ENCODE measurements around the gene NPPC. TPM values are rescaled to one million over a fixed set of nuclear protein-coding genes. Genes with fewer than 3 reads are reported as not detected.

Gene NPPC
- total RNA-seq, 3 donors from 2014 or later, result 0.39 to 2.7 TPM; not detected in 1

DNA sequence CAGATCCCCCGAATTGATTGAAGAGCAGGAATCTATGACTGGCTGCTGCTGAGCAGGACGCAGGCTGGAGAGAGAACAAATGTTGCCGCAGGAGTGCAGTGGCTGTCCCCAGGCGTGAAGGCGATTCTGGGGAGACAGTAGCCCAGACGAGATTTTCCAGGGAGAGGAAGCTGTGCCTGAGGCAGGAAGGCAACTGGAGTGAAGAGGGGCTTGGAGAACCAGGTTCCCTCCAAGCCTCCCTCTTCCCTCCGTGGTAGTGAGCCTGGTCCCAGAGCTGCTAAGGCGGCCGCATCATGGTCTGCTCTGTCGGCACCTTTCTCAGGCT is 1.3 kb upstream of the NPPC start:
- no peaks in the 10 kb centered on the region for H3K36me3 ChIP-seq (ENCODE audit: low read depth)
- intact Hi-C loops (cut with DNase I, micrococcal nuclease), result loop anchor here (5.0 to 10.0 kb wide), 4 partner anchors 215 to 507 kb away; no protein-coding TSS in a partner anchor
- no peak for ATAC-seq
- no peak overlapping the region for H3K4me3 ChIP-seq
- TF ChIP-seq, protein P1, sequence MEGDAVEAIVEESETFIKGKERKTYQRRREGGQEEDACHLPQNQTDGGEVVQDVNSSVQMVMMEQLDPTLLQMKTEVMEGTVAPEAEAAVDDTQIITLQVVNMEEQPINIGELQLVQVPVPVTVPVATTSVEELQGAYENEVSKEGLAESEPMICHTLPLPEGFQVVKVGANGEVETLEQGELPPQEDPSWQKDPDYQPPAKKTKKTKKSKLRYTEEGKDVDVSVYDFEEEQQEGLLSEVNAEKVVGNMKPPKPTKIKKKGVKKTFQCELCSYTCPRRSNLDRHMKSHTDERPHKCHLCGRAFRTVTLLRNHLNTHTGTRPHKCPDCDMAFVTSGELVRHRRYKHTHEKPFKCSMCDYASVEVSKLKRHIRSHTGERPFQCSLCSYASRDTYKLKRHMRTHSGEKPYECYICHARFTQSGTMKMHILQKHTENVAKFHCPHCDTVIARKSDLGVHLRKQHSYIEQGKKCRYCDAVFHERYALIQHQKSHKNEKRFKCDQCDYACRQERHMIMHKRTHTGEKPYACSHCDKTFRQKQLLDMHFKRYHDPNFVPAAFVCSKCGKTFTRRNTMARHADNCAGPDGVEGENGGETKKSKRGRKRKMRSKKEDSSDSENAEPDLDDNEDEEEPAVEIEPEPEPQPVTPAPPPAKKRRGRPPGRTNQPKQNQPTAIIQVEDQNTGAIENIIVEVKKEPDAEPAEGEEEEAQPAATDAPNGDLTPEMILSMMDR (IDR thresholded peaks at IDR 0.05), result no peak
- H3K4me1 ChIP-seq (ENCODE audit: low read depth), result peaks cover 14% of the 10 kb centered on the region
- H3K9me3 ChIP-seq, result no peaks in the 10 kb centered on the region
- peak in 1 of 3 donors; percentile 25 for DNase-seq

DNA sequence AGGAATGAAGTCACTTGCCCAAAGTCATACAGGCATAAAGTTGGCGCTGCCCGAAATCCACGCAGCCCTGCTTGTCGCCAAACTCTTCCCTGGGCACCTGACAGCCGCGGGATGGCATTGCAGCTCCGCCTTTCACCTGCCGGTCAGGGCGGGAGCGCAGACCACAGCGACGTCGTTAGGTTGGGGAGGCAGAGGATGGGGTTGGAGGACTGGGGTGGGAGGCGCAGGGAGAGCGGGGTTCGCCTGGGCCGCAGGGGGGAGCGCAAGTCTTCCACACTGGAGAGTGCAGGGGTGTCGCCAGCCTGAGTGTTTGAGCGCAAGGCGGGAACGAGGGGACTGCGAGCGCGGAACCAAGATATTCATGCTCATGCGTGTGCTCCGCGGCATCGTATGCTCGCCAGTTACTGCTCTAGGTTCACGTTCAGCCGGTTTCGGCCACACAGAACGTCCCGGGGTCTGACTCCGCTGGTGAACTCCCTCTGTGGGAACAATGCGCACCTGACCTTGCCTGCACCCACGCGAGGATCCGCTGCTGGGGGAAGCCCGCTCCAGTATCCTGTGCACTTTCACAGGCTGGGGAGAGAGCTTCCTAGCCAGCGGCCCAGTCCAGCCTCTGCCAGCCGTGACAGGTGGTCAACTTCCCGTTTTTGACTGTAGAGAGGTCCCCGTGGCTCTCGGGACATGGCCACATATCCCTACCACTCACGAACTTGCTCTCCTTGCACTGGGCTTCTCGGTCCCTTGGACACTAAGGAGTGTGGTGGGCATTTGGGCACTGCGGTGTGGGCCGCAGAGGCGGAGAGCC is 767 bp upstream of the NPPC start:
- ATAC-seq, result peak; percentile 12
- TF ChIP-seq, protein P1 (IDR thresholded peaks at IDR 0.05), result no peak
- no peaks in the 10 kb centered on the region for H3K9me3 ChIP-seq
- no peak overlapping the region for H3K4me3 ChIP-seq
- DNase-seq, result peak; percentile 14 to 42 (median 41)
- H3K4me1 ChIP-seq (ENCODE audit: low read depth), result peaks cover 14% of the 10 kb centered on the region
- no peaks in the 10 kb centered on the region for H3K36me3 ChIP-seq (ENCODE audit: low read depth)
- intact Hi-C loops (cut with DNase I, micrococcal nuclease), result loop anchor here (5.0 to 10.0 kb wide), 4 partner anchors 215 to 508 kb away; no protein-coding TSS in a partner anchor

DNA sequence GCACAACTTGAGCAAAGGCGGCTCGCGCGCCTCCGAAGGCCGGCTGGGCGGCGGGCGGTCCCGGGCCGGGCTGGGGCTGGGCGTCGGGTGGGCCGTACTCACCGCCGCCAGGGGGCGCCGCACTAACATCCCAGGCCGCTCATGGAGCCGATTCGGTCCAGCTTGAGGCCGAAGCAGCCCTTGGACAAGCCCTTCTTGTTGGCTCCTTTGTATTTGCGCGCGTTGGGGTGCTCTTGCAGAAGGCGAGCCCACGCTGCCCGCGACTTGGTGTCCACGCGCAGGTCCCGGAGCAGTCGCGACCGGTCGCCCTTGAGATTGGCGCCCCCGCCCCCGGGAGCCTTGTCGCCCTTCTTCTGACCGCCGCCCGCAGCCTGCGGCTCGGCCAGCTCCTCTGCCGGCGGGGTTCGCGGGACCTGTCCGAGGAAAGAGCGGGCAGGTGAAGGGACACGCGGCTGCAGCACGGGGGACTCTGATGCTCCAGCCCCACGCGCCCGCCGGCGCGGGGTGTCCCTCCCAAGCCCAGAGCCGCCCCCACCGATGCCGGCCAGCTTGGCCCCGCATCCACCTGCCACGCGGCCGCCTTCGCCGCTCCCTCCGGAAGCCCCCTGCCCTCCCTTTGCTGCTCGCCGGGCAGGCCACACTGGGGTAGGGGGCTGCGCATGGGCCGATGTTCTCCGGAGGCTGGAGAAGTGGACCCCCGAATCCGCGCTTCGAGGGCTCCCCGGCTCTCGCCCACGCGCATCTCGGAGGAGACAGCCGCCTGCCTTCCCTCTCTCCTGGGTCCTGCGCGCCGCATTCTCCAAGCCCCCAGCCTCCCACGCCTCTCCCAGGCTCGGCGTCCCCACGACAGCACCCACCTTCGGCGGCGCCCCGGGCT is 655 bp downstream of the NPPC start:
- Histone ChIP-seq H3K4me3 (no peak overlapping the region), H3K4me1 (ENCODE audit: low read depth) (peaks cover 14% of the 10 kb centered on the region), H3K9me3 (no peaks in the 10 kb centered on the region), H3K36me3 (ENCODE audit: low read depth) (no peaks in the 10 kb centered on the region)
- ATAC-seq, result peak; percentile 93
- TF ChIP-seq, protein P1 (IDR thresholded peaks at IDR 0.05), result peak; percentile 85
- intact Hi-C loops (cut with DNase I, micrococcal nuclease), result loop anchor here (5.0 to 10.0 kb wide), 4 partner anchors 217 to 509 kb away; no protein-coding TSS in a partner anchor
- DNase-seq, result peak; percentile 79 to 89 (median 85)

DNA sequence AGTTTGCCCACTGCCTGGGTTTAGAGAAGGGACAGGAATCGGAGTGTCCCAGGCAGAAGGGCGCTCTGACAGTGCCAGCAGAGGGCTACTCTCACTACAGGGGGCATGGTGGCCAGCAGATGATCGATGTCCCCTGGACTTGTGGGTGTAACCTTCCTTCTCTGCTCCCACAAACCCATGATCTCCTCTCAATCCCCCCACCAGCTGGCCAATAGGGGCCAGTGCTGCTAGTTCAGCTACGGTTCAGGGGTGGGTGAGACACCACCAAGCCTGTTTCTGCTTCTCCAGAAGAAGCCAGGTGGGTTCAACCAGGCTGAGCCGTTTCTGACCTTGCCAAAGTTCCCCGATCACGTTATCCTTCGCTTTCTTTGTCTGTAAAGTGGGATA is 1.3 kb downstream of the NPPC start:
- Histone ChIP-seq H3K36me3 (ENCODE audit: low read depth) (no peaks in the 10 kb centered on the region), H3K4me1 (ENCODE audit: low read depth) (peaks cover 14% of the 10 kb centered on the region), H3K9me3 (no peaks in the 10 kb centered on the region), H3K4me3 (no peak overlapping the region)
- DNase-seq (peak in 1 of 3 donors; percentile 28), ATAC-seq (no peak)
- TF ChIP-seq, protein P1 (IDR thresholded peaks at IDR 0.05), result no peak
- intact Hi-C loops (cut with DNase I, micrococcal nuclease), result loop anchor here (5.0 to 10.0 kb wide), 4 partner anchors 217 to 510 kb away; no protein-coding TSS in a partner anchor

DNA sequence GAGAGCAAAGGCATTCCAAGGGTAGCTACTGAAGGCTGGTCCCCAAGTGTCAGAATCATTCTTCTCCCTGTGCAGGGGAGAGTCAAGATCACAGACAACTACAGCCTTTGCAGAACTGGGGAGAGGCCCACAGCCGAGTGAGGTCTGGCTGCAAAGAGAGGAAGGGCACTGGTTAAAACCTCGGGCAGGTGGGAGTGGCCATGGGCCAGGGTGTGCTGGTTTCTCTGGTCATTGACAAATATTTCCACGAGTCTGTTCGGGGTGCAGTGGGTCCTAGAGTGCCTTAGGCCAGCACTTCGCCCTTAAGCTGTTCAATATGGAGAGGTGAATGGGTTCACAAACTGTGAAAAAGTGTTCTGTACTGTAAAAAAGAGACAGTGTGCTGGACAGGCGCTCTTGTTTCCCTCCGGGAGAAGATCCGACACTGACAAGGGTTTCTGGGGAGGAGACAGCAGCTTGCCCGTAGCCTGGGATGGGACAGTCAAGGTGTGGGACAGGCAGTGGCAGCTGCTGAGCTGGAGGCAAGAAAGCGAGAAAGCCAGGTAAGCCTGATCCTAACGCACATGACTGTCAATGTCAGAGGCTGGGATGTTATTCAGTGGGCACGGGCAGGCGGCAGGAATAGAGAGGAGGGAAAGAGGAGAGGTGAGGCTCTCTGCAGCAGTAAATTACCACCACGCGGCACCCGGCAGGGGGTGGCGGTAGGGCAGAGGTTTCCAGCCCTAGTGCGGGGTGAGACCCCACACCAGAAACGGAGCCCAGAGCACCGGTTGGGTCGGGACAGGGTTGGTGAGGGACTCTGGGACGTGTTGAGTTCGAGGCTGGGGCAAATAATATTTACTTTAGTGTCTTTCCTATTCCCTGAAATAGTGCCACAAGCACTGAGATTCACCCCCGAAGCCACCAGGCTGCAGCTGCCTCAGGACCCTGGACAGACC is 2.0 kb downstream of the NPPC start:
- DNase-seq, result peak in 1 of 3 donors; percentile 41
- Histone ChIP-seq H3K36me3 (ENCODE audit: low read depth) (no peaks in the 10 kb centered on the region), H3K9me3 (no peaks in the 10 kb centered on the region), H3K4me3 (no peak overlapping the region), H3K4me1 (ENCODE audit: low read depth) (peaks cover 14% of the 10 kb centered on the region)
- no peak for ATAC-seq
- intact Hi-C loops (cut with DNase I, micrococcal nuclease), result loop anchor here in 1 of 2 donors (10.0 kb wide), 2 partner anchors 401 to 511 kb away; no protein-coding TSS in a partner anchor
- TF ChIP-seq, protein P1 (IDR thresholded peaks at IDR 0.05), result no peak
